Peyer's patch (tissue), 4 donors: ENCODE data around the gene B3GALNT2. TPM values are rescaled to one million over a fixed set of nuclear protein-coding genes. Genes with fewer than 3 reads are reported as not detected.

Experiments
- DNase-seq, 3 donors: peaks; one replicate each; pipeline ENCODE4 v3.0.0-alpha.2; 2017 to 2019
- H3K27ac ChIP-seq, 4 donors: fragments of 200-600 bp; sonication (generic); one replicate each; pipeline ENCODE4 v1.5.1; 2016 to 2019
- H3K27me3 ChIP-seq, 2 donors: fragments of 200-600 bp; sonication (generic); one replicate each; pipeline ENCODE4 v1.5.1; 2019
- H3K36me3 ChIP-seq, 3 donors: fragments of 200-600 bp; sonication (generic); one replicate each; pipeline ENCODE4 v1.5.1; 2016 to 2019
- H3K4me1 ChIP-seq, 4 donors: fragments of 200-600 bp; sonication (generic); one replicate each; pipeline ENCODE4 v1.5.1; 2016 to 2019
- H3K4me3 ChIP-seq, 4 donors: fragments of 200-600 bp; sonication (generic); 1 replicate in 3 of 4; 2 replicates in 1 of 4; pipeline ENCODE4 v1.5.1; 2016 to 2019; ENCODE audit warnings: mild to moderate bottlenecking in 1 of 4
- H3K9me3 ChIP-seq, 4 donors: fragments of 200-600 bp; sonication (generic); one replicate each; pipeline ENCODE4 v1.5.1; 2016 to 2019; ENCODE audit warnings: mild to moderate bottlenecking in 1 of 4
- POLR2A ChIP-seq, 2 donors: fragments of 450-650 bp; IDR thresholded peaks; one replicate each; pipeline ENCODE4 v1.5.1; 2017; ENCODE audit warnings: antibody characterized with exemption in 2 of 2, mild to moderate bottlenecking in 2 of 2, moderate library complexity in 2 of 2
- total RNA-seq, 4 donors: library from RNA; depleted of rRNA; stranded (reverse); fragments of >200 nt; gene quantifications; one replicate each; pipeline ENCODE4 v1.1.0, GENCODE V29; 2016
- TF ChIP-seq, protein P1 (sequence below), 6 experiments: fragments of 450-650 bp in 4 of 6; fragments of 200-600 bp in 2 of 6; sonication (generic) in 1 of 6; IDR thresholded peaks; one replicate each; pipeline ENCODE4 v1.5.1; 2017 to 2019; ENCODE audit warnings: antibody characterized with exemption in 6 of 6, mild to moderate bottlenecking in 3 of 6, moderate library complexity in 1 of 6

Gene B3GALNT2
- total RNA-seq, 4 donors from 2014 or later: 13.2 to 53.1 (median 32.7) TPM

DNA sequence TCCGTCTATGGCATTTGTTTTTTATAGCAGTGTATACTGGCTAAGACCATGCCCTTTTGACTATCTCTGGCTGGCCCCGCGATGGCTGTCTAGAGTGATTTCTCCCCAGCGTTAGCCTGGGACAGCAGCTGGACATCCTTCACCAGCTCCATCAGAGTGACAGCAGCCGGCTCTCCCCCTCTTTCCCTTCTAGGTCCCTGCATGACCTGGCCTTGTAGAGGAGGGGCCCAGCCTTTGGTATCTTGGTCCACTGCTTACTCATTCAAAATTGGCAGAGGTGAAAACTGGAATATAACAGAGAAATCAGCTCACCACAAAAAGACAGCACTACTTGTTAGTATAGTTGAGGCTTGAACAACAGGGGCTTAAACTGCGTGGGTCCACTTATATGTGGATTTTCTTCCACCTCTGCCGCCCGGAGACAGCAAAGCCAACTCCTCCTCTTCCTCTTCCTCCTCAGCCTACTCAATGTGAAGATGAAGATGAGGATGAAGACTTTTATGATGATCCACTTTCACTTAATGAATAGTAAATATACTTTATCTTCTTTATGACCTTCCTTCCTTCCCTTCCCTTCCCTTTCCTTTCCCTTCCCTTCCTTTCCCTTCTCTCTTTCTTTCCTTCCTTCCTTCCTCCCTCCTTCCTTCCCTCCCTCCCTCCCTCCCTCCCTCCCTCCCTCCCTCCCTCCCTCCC is 29.4 kb upstream of the B3GALNT2 start:
- no peaks in the 10 kb centered on the region for H3K27me3 ChIP-seq
- TF ChIP-seq, protein P1, sequence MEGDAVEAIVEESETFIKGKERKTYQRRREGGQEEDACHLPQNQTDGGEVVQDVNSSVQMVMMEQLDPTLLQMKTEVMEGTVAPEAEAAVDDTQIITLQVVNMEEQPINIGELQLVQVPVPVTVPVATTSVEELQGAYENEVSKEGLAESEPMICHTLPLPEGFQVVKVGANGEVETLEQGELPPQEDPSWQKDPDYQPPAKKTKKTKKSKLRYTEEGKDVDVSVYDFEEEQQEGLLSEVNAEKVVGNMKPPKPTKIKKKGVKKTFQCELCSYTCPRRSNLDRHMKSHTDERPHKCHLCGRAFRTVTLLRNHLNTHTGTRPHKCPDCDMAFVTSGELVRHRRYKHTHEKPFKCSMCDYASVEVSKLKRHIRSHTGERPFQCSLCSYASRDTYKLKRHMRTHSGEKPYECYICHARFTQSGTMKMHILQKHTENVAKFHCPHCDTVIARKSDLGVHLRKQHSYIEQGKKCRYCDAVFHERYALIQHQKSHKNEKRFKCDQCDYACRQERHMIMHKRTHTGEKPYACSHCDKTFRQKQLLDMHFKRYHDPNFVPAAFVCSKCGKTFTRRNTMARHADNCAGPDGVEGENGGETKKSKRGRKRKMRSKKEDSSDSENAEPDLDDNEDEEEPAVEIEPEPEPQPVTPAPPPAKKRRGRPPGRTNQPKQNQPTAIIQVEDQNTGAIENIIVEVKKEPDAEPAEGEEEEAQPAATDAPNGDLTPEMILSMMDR (IDR thresholded peaks at IDR 0.05): no peak
- TF ChIP-seq POLR2A (IDR thresholded peaks at IDR 0.05): no peak
- H3K9me3 ChIP-seq: no peaks in the 10 kb centered on the region
- no peak overlapping the region for H3K4me3 ChIP-seq
- H3K27ac ChIP-seq: no peak overlapping the region
- H3K36me3 ChIP-seq: no peaks in the 10 kb centered on the region
- no peak for DNase-seq
- no peaks in the 10 kb centered on the region for H3K4me1 ChIP-seq

DNA sequence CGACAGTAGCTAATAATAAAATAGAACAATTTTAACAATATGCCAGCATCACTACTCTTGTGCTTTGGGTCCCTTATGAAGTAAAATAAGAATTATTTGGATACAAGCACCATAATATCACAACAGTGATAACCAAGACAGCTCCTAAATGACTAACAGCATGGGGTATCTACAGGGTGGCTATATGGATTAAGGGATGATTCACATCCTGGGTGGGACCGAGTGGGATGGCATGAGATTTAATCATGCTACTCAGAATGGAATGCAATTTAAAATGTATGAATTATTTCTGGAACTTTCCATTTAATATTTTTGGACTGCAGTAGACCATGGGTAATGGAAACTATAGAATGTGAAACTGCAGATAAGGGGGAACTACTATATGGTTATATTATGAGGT is 28.1 kb upstream of the B3GALNT2 start:
- no peak for DNase-seq
- no peaks in the 10 kb centered on the region for H3K36me3 ChIP-seq
- TF ChIP-seq, protein P1 (IDR thresholded peaks at IDR 0.05): no peak
- TF ChIP-seq POLR2A (IDR thresholded peaks at IDR 0.05): no peak
- no peak overlapping the region for H3K27ac ChIP-seq
- H3K4me1 ChIP-seq: no peaks in the 10 kb centered on the region
- H3K9me3 ChIP-seq: no peaks in the 10 kb centered on the region
- no peaks in the 10 kb centered on the region for H3K27me3 ChIP-seq
- H3K4me3 ChIP-seq: no peak overlapping the region

- H3K36me3 ChIP-seq: no peaks in the 10 kb centered on the region
- no peaks in the 10 kb centered on the region for H3K4me1 ChIP-seq
- H3K27me3 ChIP-seq: no peaks in the 10 kb centered on the region
- TF ChIP-seq POLR2A (IDR thresholded peaks at IDR 0.05): no peak
- TF ChIP-seq, protein P1 (IDR thresholded peaks at IDR 0.05): no peak
- H3K4me3 ChIP-seq: no peak overlapping the region
- H3K9me3 ChIP-seq: no peaks in the 10 kb centered on the region
- H3K27ac ChIP-seq: no peak overlapping the region
- DNase-seq: no peak
Observed at GRCh38 chr1:235527196-235527814, 23.1 kb upstream of the B3GALNT2 start.

DNA sequence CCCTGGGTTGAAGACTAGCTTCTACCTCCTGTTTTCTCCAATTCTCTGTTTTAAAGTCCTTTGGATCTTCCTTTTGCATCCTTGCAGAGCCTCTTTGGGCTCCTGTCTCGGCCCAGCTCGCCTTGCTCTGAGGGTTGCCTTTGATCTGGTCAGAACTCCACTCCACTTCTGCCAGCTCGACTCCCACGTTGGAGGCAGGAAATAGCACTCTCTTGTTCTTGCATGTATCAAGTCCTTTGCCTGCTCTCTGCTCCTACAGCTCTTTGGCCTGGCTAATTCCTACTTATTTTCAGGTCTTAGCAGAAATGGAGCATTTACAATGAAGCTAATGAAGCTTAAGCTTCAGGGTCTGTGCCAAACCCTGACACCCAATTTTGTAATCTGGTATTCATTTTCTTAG is 21.1 kb upstream of the B3GALNT2 start:
- TF ChIP-seq, protein P1 (IDR thresholded peaks at IDR 0.05): no peak
- TF ChIP-seq POLR2A (IDR thresholded peaks at IDR 0.05): no peak
- no peak for DNase-seq
- H3K36me3 ChIP-seq: no peaks in the 10 kb centered on the region
- H3K4me1 ChIP-seq: no peaks in the 10 kb centered on the region
- no peak overlapping the region for H3K4me3 ChIP-seq
- no peak overlapping the region for H3K27ac ChIP-seq
- H3K9me3 ChIP-seq: no peaks in the 10 kb centered on the region
- H3K27me3 ChIP-seq: no peaks in the 10 kb centered on the region

- no peaks in the 10 kb centered on the region for H3K9me3 ChIP-seq
- H3K27ac ChIP-seq: no peak overlapping the region
- H3K27me3 ChIP-seq: no peaks in the 10 kb centered on the region
- H3K36me3 ChIP-seq: no peaks in the 10 kb centered on the region
- no peaks in the 10 kb centered on the region for H3K4me1 ChIP-seq
- no peak for TF ChIP-seq POLR2A (IDR thresholded peaks at IDR 0.05)
- TF ChIP-seq, protein P1 (IDR thresholded peaks at IDR 0.05): no peak
- no peak for DNase-seq
- H3K4me3 ChIP-seq: no peak overlapping the region
Observed at GRCh38 chr1:235516862-235517446, 12.7 kb upstream of the B3GALNT2 start.
